Loucy (cell line): Measurements from ENCODE around the gene PERCC1.

ENCODE experiments used
- H2AFZ ChIP-seq: fragments of 200-600 bp; sonication (generic); 2 replicates; pipeline ENCODE4 v1.6.0; 2016; ENCODE audit warnings: antibody characterized with exemption, mild to moderate bottlenecking, low read length, moderate library complexity
- H3F3A ChIP-seq: fragments of 200-600 bp; 2 replicates; pipeline ENCODE4 v1.6.0; 2016; ENCODE audit warnings: antibody characterized with exemption, low read depth, mild to moderate bottlenecking
- H3K27me3 ChIP-seq: fragments of 200-600 bp; sonication (generic); 2 replicates; pipeline ENCODE4 v1.6.1; 2014; ENCODE audit warnings: low read length, mild to moderate bottlenecking; ENCODE audit not compliant: insufficient read depth, poor library complexity, severe bottlenecking
- H3K36me3 ChIP-seq: fragments of 200-600 bp; sonication (generic); 2 replicates; pipeline ENCODE4 v1.6.1; 2016; ENCODE audit warnings: low read length; ENCODE audit not compliant: insufficient read depth
- H3K4me1 ChIP-seq: fragments of 200-600 bp; sonication (generic); 2 replicates; pipeline ENCODE4 v1.5.1; 2014; ENCODE audit warnings: low read length, mild to moderate bottlenecking; ENCODE audit not compliant: insufficient read depth, poor library complexity, severe bottlenecking
- H3K4me2 ChIP-seq: fragments of 200-600 bp; sonication (generic); 2 replicates; pipeline ENCODE4 v1.6.0; 2014; ENCODE audit warnings: antibody characterized with exemption, low read length, low read depth, mild to moderate bottlenecking; ENCODE audit not compliant: poor library complexity, severe bottlenecking
- H3K4me3 ChIP-seq: fragments of 200-600 bp; sonication (generic); 2 replicates; pipeline ENCODE4 v1.5.1; 2014; ENCODE audit warnings: low read length, mild to moderate bottlenecking, mixed read lengths; ENCODE audit not compliant: poor library complexity, severe bottlenecking
- H3K79me2 ChIP-seq: fragments of 200-600 bp; sonication (generic); 2 replicates; pipeline ENCODE4 v1.6.1; 2014; ENCODE audit warnings: low read length; ENCODE audit not compliant: insufficient read depth
- H3K9ac ChIP-seq: fragments of 200-600 bp; sonication (generic); 2 replicates; pipeline ENCODE4 v1.6.0; 2014; ENCODE audit warnings: mild to moderate bottlenecking, low read depth, low read length, moderate library complexity; ENCODE audit not compliant: poor library complexity, severe bottlenecking
- H3K9me2 ChIP-seq: fragments of 200-600 bp; sonication (generic); replicated peaks from 2 replicates; pipeline ENCODE4 v1.6.1; 2016; ENCODE audit warnings: low read depth, low read length, mixed read lengths
- H3K9me3 ChIP-seq: fragments of 200-600 bp; sonication (generic); 2 replicates; pipeline ENCODE4 v1.6.1; 2014; ENCODE audit warnings: mild to moderate bottlenecking, antibody characterized with exemption, low read length, low read depth; ENCODE audit not compliant: insufficient read depth
- H4K20me1 ChIP-seq: fragments of 200-600 bp; sonication (generic); 2 replicates; pipeline ENCODE4 v1.6.0; 2014; ENCODE audit warnings: antibody characterized with exemption, low read length, mild to moderate bottlenecking; ENCODE audit not compliant: insufficient read depth, poor library complexity, severe bottlenecking
- CTCF ChIP-seq: fragments of 200-600 bp; sonication (generic); conservative IDR thresholded peaks from 2 replicates; pipeline ENCODE4 v1.5.1; 2014; ENCODE audit warnings: mild to moderate bottlenecking, antibody characterized with exemption, low read length
- EZH2phosphoT487 ChIP-seq: fragments of 200-600 bp; IDR thresholded peaks from 2 replicates; pipeline ENCODE4 v1.6.1; 2018; ENCODE audit warnings: antibody characterized with exemption, mild to moderate bottlenecking, moderate library complexity, borderline replicate concordance

The PERCC1 gene

GRCh38 chr16:1426734-1427471 is 4.0 kb upstream of the PERCC1 start:
- Histone ChIP-seq H3K4me1 (no peaks in the 10 kb centered on the region), H3K4me2 (no peak overlapping the region), H3K9ac (no peak overlapping the region), H3K79me2 (no peaks in the 10 kb centered on the region), H3K27me3 (no peaks in the 10 kb centered on the region), H4K20me1 (no peaks in the 10 kb centered on the region), H3K4me3 (no peak overlapping the region), H3K9me3 (no peaks in the 10 kb centered on the region), H3F3A (no peaks in the 10 kb centered on the region), H3K9me2 (no peaks in the 10 kb centered on the region), H2AFZ (no peak overlapping the region), H3K36me3 (no peaks in the 10 kb centered on the region)
- no peak for TF ChIP-seq EZH2phosphoT487

- Histone ChIP-seq H4K20me1 (no peaks in the 10 kb centered on the region), H3K9me2 (no peaks in the 10 kb centered on the region), H2AFZ (no peak overlapping the region), H3K9ac (no peak overlapping the region), H3F3A (no peaks in the 10 kb centered on the region), H3K79me2 (no peaks in the 10 kb centered on the region), H3K9me3 (no peaks in the 10 kb centered on the region), H3K4me3 (no peak overlapping the region), H3K4me2 (no peak overlapping the region), H3K36me3 (no peaks in the 10 kb centered on the region), H3K27me3 (no peaks in the 10 kb centered on the region), H3K4me1 (no peaks in the 10 kb centered on the region)
- no peak for TF ChIP-seq CTCF
- TF ChIP-seq EZH2phosphoT487, result no peak
These were observed 3.1 kb upstream of the PERCC1 start for GRCh38 chr16:1427473-1428461.

DNA sequence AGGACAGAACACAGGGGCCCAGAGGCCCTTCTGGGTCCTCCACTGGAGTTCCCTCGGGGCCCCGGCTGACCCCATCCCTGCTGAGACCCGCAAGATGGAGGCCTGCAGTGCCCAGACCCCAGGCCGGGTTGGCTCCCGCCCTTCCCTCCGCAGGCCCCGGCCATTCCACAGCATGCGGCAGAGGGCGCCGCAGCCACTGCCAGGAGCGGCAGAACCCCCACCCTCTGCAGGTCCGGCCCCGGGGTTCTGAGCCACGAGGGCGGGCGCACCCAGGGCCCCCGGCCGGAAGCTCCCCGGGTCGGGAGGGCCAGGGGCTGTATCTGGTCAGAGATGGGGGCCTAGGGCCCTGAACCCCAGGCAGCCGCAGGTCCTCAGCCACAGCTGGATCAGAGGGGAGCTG is 2.4 kb upstream of the PERCC1 start:
- Histone ChIP-seq H3K27me3 (no peaks in the 10 kb centered on the region), H3K36me3 (no peaks in the 10 kb centered on the region), H3K79me2 (no peaks in the 10 kb centered on the region), H3K4me2 (no peak overlapping the region), H3K4me1 (no peaks in the 10 kb centered on the region), H3K9ac (no peak overlapping the region), H3K4me3 (no peak overlapping the region), H3K9me3 (no peaks in the 10 kb centered on the region), H3K9me2 (no peaks in the 10 kb centered on the region), H2AFZ (no peak overlapping the region), H3F3A (no peaks in the 10 kb centered on the region), H4K20me1 (no peaks in the 10 kb centered on the region)
- TF ChIP-seq CTCF (no peak), EZH2phosphoT487 (no peak)
